Measurements from ENCODE around the gene MAML2. TPM values are rescaled to one million over a fixed set of nuclear protein-coding genes. Genes with fewer than 3 reads are reported as not detected.

The MAML2 gene
- total RNA-seq, 1 donor from 2014 or later: 5.2 TPM

GRCh38 chr11:96232132-96232531, 110.9 kb downstream of the MAML2 start:
- Histone ChIP-seq H3K4me3 (ENCODE audit: low read length in 3 of 3) (no peak overlapping the region), H3K4me1 (ENCODE audit: control insufficient read depth in 3 of 3, insufficient read depth in 3 of 3, low read length in 3 of 3) (peaks cover 0 to 7% (median 3%) of the 10 kb centered on the region in 3 donors), H3K36me3 (ENCODE audit: control insufficient read depth in 3 of 3, insufficient read depth in 3 of 3, low read length in 3 of 3) (no peaks in the 10 kb centered on the region), H3K9ac (ENCODE audit: low read depth in 1 of 3, low read length in 3 of 3) (no peak overlapping the region), H3K9me3 (ENCODE audit: control insufficient read depth in 3 of 3, low read length in 3 of 3) (no peaks in the 10 kb centered on the region), H3K27ac (ENCODE audit: low read depth, low read length) (peak overlapping the region; percentile 14), H3K27me3 (ENCODE audit: control insufficient read depth in 3 of 3, insufficient read depth in 3 of 3, low read length in 3 of 3) (no peaks in the 10 kb centered on the region)

GRCh38 chr11:96230686-96231085, 112.3 kb downstream of the MAML2 start:
- H3K9me3 ChIP-seq (ENCODE audit: control insufficient read depth in 3 of 3, low read length in 3 of 3): no peaks in the 10 kb centered on the region
- H3K9ac ChIP-seq (ENCODE audit: low read depth in 1 of 3, low read length in 3 of 3): no peak overlapping the region
- no peaks in the 10 kb centered on the region for H3K27me3 ChIP-seq (ENCODE audit: control insufficient read depth in 3 of 3, insufficient read depth in 3 of 3, low read length in 3 of 3)
- no peak overlapping the region for H3K27ac ChIP-seq (ENCODE audit: low read depth, low read length)
- peaks cover 0 to 7% (median 3%) of the 10 kb centered on the region in 3 donors for H3K4me1 ChIP-seq (ENCODE audit: control insufficient read depth in 3 of 3, insufficient read depth in 3 of 3, low read length in 3 of 3)
- no peaks in the 10 kb centered on the region for H3K36me3 ChIP-seq (ENCODE audit: control insufficient read depth in 3 of 3, insufficient read depth in 3 of 3, low read length in 3 of 3)
- H3K4me3 ChIP-seq (ENCODE audit: low read length in 3 of 3): no peak overlapping the region

- Histone ChIP-seq H3K9me3 (ENCODE audit: control insufficient read depth in 3 of 3, low read length in 3 of 3) (no peaks in the 10 kb centered on the region), H3K4me3 (ENCODE audit: low read length in 3 of 3) (no peak overlapping the region), H3K27me3 (ENCODE audit: control insufficient read depth in 3 of 3, insufficient read depth in 3 of 3, low read length in 3 of 3) (no peaks in the 10 kb centered on the region), H3K36me3 (ENCODE audit: control insufficient read depth in 3 of 3, insufficient read depth in 3 of 3, low read length in 3 of 3) (no peaks in the 10 kb centered on the region), H3K9ac (ENCODE audit: low read depth in 1 of 3, low read length in 3 of 3) (no peak overlapping the region), H3K27ac (ENCODE audit: low read depth, low read length) (peak overlapping the region; percentile 59), H3K4me1 (ENCODE audit: control insufficient read depth in 3 of 3, insufficient read depth in 3 of 3, low read length in 3 of 3) (peaks cover 0 to 7% (median 3%) of the 10 kb centered on the region in 3 donors)
Observed at GRCh38 chr11:96229354-96229977, 113.5 kb downstream of the MAML2 start.

- peaks cover 0 to 7% (median 3%) of the 10 kb centered on the region in 3 donors for H3K4me1 ChIP-seq (ENCODE audit: control insufficient read depth in 3 of 3, insufficient read depth in 3 of 3, low read length in 3 of 3)
- H3K36me3 ChIP-seq (ENCODE audit: control insufficient read depth in 3 of 3, insufficient read depth in 3 of 3, low read length in 3 of 3): no peaks in the 10 kb centered on the region
- H3K9ac ChIP-seq (ENCODE audit: low read depth in 1 of 3, low read length in 3 of 3): no peak overlapping the region
- peak overlapping the region; percentile 59 for H3K27ac ChIP-seq (ENCODE audit: low read depth, low read length)
- H3K4me3 ChIP-seq (ENCODE audit: low read length in 3 of 3): no peak overlapping the region
- no peaks in the 10 kb centered on the region for H3K27me3 ChIP-seq (ENCODE audit: control insufficient read depth in 3 of 3, insufficient read depth in 3 of 3, low read length in 3 of 3)
- no peaks in the 10 kb centered on the region for H3K9me3 ChIP-seq (ENCODE audit: control insufficient read depth in 3 of 3, low read length in 3 of 3)
Observed at GRCh38 chr11:96228910-96229309, 114.1 kb downstream of the MAML2 start.

- H3K27me3 ChIP-seq (ENCODE audit: control insufficient read depth in 3 of 3, insufficient read depth in 3 of 3, low read length in 3 of 3): no peaks in the 10 kb centered on the region
Observed at GRCh38 chr11:96228473-96228891, 114.5 kb downstream of the MAML2 start.

GRCh38 chr11:96227244-96227643, 115.8 kb downstream of the MAML2 start:
- no peaks in the 10 kb centered on the region for H3K9me3 ChIP-seq (ENCODE audit: control insufficient read depth in 3 of 3, low read length in 3 of 3)
- no peaks in the 10 kb centered on the region for H3K36me3 ChIP-seq (ENCODE audit: control insufficient read depth in 3 of 3, insufficient read depth in 3 of 3, low read length in 3 of 3)
- no peak overlapping the region for H3K9ac ChIP-seq (ENCODE audit: low read depth in 1 of 3, low read length in 3 of 3)
- H3K27me3 ChIP-seq (ENCODE audit: control insufficient read depth in 3 of 3, insufficient read depth in 3 of 3, low read length in 3 of 3): no peaks in the 10 kb centered on the region
- peak overlapping the region; percentile 59 for H3K27ac ChIP-seq (ENCODE audit: low read depth, low read length)
- no peak overlapping the region for H3K4me3 ChIP-seq (ENCODE audit: low read length in 3 of 3)
- peaks cover 0 to 7% (median 3%) of the 10 kb centered on the region in 3 donors for H3K4me1 ChIP-seq (ENCODE audit: control insufficient read depth in 3 of 3, insufficient read depth in 3 of 3, low read length in 3 of 3)

More at GRCh38 chr11:96228473-96228891, 114.5 kb downstream of the MAML2 start:
- peaks cover 0 to 7% (median 3%) of the 10 kb centered on the region in 3 donors for H3K4me1 ChIP-seq (ENCODE audit: control insufficient read depth in 3 of 3, insufficient read depth in 3 of 3, low read length in 3 of 3)
- no peak overlapping the region for H3K9ac ChIP-seq (ENCODE audit: low read depth in 1 of 3, low read length in 3 of 3)
- no peak overlapping the region for H3K4me3 ChIP-seq (ENCODE audit: low read length in 3 of 3)
- no peaks in the 10 kb centered on the region for H3K9me3 ChIP-seq (ENCODE audit: control insufficient read depth in 3 of 3, low read length in 3 of 3)
- no peaks in the 10 kb centered on the region for H3K36me3 ChIP-seq (ENCODE audit: control insufficient read depth in 3 of 3, insufficient read depth in 3 of 3, low read length in 3 of 3)
- H3K27ac ChIP-seq (ENCODE audit: low read depth, low read length): peak overlapping the region; percentile 59

- Histone ChIP-seq H3K4me3 (ENCODE audit: low read length in 3 of 3) (no peak overlapping the region), H3K27ac (ENCODE audit: low read depth, low read length) (no peak overlapping the region), H3K4me1 (ENCODE audit: control insufficient read depth in 3 of 3, insufficient read depth in 3 of 3, low read length in 3 of 3) (peaks cover 6 to 10% (median 9%) of the 10 kb centered on the region in 3 donors), H3K27me3 (ENCODE audit: control insufficient read depth in 3 of 3, insufficient read depth in 3 of 3, low read length in 3 of 3) (no peaks in the 10 kb centered on the region), H3K9ac (ENCODE audit: low read depth in 1 of 3, low read length in 3 of 3) (no peak overlapping the region), H3K9me3 (ENCODE audit: control insufficient read depth in 3 of 3, low read length in 3 of 3) (no peaks in the 10 kb centered on the region), H3K36me3 (ENCODE audit: control insufficient read depth in 3 of 3, insufficient read depth in 3 of 3, low read length in 3 of 3) (no peaks in the 10 kb centered on the region)
Observed at GRCh38 chr11:96223083-96223482, 119.9 kb downstream of the MAML2 start.

- Histone ChIP-seq H3K27ac (ENCODE audit: low read depth, low read length) (no peak overlapping the region), H3K4me1 (ENCODE audit: control insufficient read depth in 3 of 3, insufficient read depth in 3 of 3, low read length in 3 of 3) (peaks cover 8 to 13% (median 9%) of the 10 kb centered on the region in 3 donors)
Observed at GRCh38 chr11:96222102-96222501, 120.9 kb downstream of the MAML2 start.

GRCh38 chr11:96221244-96222070, 121.5 kb downstream of the MAML2 start:
- no peak overlapping the region for H3K4me3 ChIP-seq (ENCODE audit: low read length in 3 of 3)
- H3K9ac ChIP-seq (ENCODE audit: low read depth in 1 of 3, low read length in 3 of 3): no peak overlapping the region
- no peaks in the 10 kb centered on the region for H3K9me3 ChIP-seq (ENCODE audit: control insufficient read depth in 3 of 3, low read length in 3 of 3)
- H3K4me1 ChIP-seq (ENCODE audit: control insufficient read depth in 3 of 3, insufficient read depth in 3 of 3, low read length in 3 of 3): peaks cover 13 to 17% (median 16%) of the 10 kb centered on the region in 3 donors
- no peaks in the 10 kb centered on the region for H3K36me3 ChIP-seq (ENCODE audit: control insufficient read depth in 3 of 3, insufficient read depth in 3 of 3, low read length in 3 of 3)
- no peak overlapping the region for H3K27ac ChIP-seq (ENCODE audit: low read depth, low read length)
- H3K27me3 ChIP-seq (ENCODE audit: control insufficient read depth in 3 of 3, insufficient read depth in 3 of 3, low read length in 3 of 3): no peaks in the 10 kb centered on the region

More at GRCh38 chr11:96222102-96222501, 120.9 kb downstream of the MAML2 start:
- Histone ChIP-seq H3K9ac (ENCODE audit: low read depth in 1 of 3, low read length in 3 of 3) (no peak overlapping the region), H3K4me3 (ENCODE audit: low read length in 3 of 3) (no peak overlapping the region), H3K9me3 (ENCODE audit: control insufficient read depth in 3 of 3, low read length in 3 of 3) (no peaks in the 10 kb centered on the region), H3K36me3 (ENCODE audit: control insufficient read depth in 3 of 3, insufficient read depth in 3 of 3, low read length in 3 of 3) (no peaks in the 10 kb centered on the region), H3K27me3 (ENCODE audit: control insufficient read depth in 3 of 3, insufficient read depth in 3 of 3, low read length in 3 of 3) (no peaks in the 10 kb centered on the region)
